Measurements from ENCODE around the gene DCUN1D2. TPM values are rescaled to one million over a fixed set of nuclear protein-coding genes. Genes with fewer than 3 reads are reported as not detected.

The DCUN1D2 gene
- total and polyA plus RNA-seq, 8 donors, result 4.8 to 18.3 (median 8.3) TPM

DNA sequence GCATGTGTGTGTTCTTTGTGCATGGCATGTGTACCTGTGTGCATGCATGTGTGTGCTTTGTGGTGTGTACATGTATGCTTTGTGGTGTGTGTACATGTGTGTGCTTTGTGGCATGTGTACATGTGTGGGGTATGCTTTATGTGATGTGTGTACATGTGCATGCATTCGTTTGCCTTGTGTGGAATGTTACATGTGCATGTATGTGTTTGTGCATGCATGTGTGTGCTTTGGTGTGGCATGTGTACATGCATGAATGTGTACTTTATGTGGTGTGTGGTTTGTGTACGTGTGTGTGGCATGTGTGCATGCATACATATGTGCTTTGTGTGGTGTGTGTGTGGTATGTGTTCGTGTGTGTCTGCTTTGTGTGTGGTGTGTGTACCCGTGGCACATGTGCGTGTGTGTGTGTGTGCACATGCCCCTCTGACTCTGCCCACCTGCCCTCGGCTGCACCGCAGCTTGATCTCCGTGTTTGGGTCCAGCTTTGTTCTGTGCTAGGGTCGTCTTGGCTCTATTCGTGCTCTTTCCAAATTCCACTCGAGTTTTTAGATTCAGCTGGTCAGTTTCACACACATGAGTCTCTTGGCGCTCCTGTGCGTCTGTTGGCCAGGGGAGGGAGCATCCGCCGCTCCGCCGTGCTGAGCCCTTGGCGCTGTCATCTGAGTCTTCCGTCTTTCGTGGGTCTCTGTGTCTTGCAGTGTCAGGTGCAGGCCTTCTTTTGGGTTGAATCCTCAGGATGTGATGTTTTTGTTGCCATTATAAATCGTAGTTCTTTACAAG, 47.6 kb upstream of the DCUN1D2 start:
- Histone ChIP-seq H3K27me3 (no peaks in the 10 kb centered on the region), H3K9me3 (no peaks in the 10 kb centered on the region), H3K4me3 (no peak overlapping the region), H3K4me1 (no peaks in the 10 kb centered on the region), H3K27ac (no peak overlapping the region), H3K36me3 (peaks cover 0 to 4% (median 2%) of the 10 kb centered on the region in 3 donors)
- intact Hi-C loops (cut with DNase I), result no loop called here
- ATAC-seq, result no peak
- DNase-seq, result no peak
- WGBS, 2 donors, result 88 to 93% methylated on average over 21 of the region's 21 CpGs
- no peak for FAIRE-seq
- TF ChIP-seq, protein P1, sequence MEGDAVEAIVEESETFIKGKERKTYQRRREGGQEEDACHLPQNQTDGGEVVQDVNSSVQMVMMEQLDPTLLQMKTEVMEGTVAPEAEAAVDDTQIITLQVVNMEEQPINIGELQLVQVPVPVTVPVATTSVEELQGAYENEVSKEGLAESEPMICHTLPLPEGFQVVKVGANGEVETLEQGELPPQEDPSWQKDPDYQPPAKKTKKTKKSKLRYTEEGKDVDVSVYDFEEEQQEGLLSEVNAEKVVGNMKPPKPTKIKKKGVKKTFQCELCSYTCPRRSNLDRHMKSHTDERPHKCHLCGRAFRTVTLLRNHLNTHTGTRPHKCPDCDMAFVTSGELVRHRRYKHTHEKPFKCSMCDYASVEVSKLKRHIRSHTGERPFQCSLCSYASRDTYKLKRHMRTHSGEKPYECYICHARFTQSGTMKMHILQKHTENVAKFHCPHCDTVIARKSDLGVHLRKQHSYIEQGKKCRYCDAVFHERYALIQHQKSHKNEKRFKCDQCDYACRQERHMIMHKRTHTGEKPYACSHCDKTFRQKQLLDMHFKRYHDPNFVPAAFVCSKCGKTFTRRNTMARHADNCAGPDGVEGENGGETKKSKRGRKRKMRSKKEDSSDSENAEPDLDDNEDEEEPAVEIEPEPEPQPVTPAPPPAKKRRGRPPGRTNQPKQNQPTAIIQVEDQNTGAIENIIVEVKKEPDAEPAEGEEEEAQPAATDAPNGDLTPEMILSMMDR (IDR thresholded peaks at IDR 0.05), result no peak

DNA sequence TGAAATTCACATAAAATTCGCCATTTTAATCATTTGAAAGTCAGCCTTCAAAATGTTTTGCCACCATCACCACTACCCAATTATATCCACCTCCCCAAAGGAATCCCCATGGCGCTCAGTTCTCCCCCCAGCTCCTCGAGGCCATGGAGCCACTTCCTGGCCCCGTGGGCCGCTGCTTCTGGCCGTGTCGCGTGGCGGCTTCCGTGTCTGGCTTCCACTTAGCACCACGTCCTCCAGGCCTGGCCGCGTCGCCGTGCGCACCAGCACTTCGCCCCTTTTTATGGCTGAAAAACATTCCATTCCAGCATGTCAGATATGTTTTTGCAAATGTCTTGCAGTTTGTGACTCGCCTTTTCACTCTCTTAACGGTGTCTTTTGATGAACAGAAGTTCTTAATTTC, 46.7 kb upstream of the DCUN1D2 start:
- TF ChIP-seq, protein P1 (IDR thresholded peaks at IDR 0.05), result no peak
- Histone ChIP-seq H3K9me3 (no peaks in the 10 kb centered on the region), H3K36me3 (peaks cover 0 to 4% (median 2%) of the 10 kb centered on the region in 3 donors), H3K27me3 (no peaks in the 10 kb centered on the region), H3K4me1 (no peaks in the 10 kb centered on the region), H3K27ac (no peak overlapping the region), H3K4me3 (no peak overlapping the region)
- intact Hi-C loops (cut with DNase I), result no loop called here
- WGBS, 2 donors, result 94 to 98% methylated on average over 19 of the region's 19 CpGs
- DNase-seq (no peak), ATAC-seq (no peak), FAIRE-seq (no peak)

DNA sequence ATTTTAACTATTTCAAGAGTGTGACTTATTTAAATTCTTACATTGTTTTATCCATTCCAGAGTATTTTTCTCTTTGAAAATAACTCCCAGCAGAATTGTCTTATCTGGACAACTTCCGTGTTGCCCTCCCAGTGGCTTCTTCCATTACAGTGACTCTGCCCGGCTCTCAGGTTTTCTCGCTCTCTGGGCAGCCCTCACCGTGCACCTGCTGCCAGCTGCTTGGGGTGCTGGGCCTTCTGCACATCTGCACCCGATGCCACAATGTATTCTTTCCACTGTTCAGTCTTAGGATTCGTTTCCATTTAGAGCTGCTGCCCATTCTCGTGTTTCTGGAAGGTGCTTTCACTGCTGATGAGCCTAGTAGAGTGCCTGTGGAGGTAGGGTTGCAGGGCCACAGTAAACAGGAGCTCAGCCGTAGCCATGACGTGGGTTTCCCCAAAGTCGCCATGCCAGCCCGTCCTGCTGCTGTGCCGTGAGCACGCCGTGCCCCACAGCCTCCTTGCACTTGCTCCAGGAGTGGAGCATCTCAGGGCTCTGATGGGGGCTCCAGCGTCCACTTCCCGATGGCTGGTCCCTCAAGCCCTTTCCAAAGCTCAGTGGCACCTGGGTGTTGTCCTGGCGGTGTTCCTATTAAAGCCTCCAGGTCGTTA, 46.1 kb upstream of the DCUN1D2 start:
- H3K27me3 ChIP-seq, result no peaks in the 10 kb centered on the region
- no peaks in the 10 kb centered on the region for H3K9me3 ChIP-seq
- H3K4me3 ChIP-seq, result no peak overlapping the region
- DNase-seq (no peak), FAIRE-seq (no peak), ATAC-seq (no peak)
- intact Hi-C loops (cut with DNase I), result no loop called here
- WGBS, 2 donors, result 92 to 94% methylated on average over 18 of the region's 18 CpGs
- H3K4me1 ChIP-seq, result no peaks in the 10 kb centered on the region
- no peak overlapping the region for H3K27ac ChIP-seq
- TF ChIP-seq, protein P1 (IDR thresholded peaks at IDR 0.05), result no peak
- H3K36me3 ChIP-seq, result peaks cover 0 to 9% (median 2%) of the 10 kb centered on the region in 3 donors

DNA sequence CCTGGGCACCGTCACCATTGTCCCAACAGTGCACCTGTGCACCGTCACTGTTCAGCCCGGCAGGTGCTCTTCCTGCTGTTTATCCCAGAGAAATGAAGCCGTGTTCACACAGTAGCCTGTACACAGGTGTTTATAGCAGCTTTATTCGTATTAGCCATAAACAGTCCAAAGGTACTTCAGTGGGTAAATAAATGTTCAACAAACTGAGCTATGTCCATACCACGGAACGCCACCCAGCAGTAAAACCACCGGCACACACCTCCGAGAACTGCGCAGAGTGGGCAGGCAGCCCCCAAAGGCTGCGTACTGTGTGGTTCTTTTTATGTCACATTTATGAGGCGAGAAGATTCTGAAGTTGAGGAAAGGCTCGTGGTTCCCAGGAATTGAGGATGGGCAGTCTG, 44.9 kb upstream of the DCUN1D2 start:
- intact Hi-C loops (cut with DNase I), result no loop called here
- Histone ChIP-seq H3K4me1 (no peaks in the 10 kb centered on the region), H3K4me3 (no peak overlapping the region), H3K36me3 (peaks cover 0 to 14% (median 2%) of the 10 kb centered on the region in 3 donors), H3K9me3 (no peaks in the 10 kb centered on the region), H3K27ac (no peak overlapping the region), H3K27me3 (no peaks in the 10 kb centered on the region)
- TF ChIP-seq, protein P1 (IDR thresholded peaks at IDR 0.05), result no peak
- FAIRE-seq (no peak), ATAC-seq (no peak), DNase-seq (no peak)
- WGBS, 2 donors, result 93 to 94% methylated on average over 13 of the region's 13 CpGs

All from pancreas (tissue), 10 donors.